Measurements from ENCODE around the gene PRPF40A. TPM values are rescaled to one million over a fixed set of nuclear protein-coding genes. Genes with fewer than 3 reads are reported as not detected.

Gene PRPF40A
- total and polyA plus RNA-seq, 9 of the 15 experiments (the other 6 are each of a cell fraction or from before 2014, with no cell fraction given) = 168 to 304 (median 264) TPM

DNA sequence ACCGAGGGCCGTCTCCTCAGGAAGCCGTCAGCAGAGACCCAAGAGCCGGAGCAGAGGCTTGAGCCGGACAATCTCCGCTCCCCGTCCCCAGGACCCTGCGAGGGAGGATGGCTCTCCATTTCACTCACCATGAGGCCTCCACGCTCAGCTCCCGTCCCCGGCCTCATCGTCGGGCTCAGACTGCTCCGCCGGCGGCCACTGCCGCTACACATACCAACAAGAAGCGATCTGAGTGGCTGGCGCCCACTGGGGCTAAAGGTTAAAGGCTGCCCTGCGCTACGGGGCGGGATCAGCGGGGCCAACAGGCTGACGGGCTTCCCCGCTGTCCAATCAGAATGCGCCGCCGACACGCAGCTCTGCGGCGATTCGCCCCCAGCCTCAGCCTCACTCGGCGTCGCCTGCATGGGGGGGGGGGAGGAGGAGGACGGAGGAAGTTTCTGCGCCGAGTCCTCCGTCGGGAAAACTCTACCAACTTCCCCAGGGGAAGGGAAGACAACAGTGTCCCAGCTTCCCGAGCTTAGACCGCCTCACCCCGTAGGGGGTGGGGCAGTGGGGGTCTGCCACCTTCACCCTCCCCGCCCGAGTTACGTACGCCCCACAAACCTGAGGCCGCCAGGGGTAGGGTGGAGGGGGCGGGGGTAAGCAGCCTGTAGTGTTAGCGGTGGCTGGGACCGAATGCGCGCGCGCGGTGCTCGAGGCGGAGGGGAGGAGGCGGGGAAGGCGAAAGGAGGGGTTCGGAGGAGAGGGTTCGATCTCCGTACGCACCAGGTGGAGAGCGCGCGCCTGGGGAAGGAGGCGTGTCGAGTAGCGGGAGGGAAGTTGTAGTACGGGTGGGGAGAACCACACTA lies at the start of gene PRPF40A (continued):
- TF ChIP-seq NFIX (CRISPR knock-in tag; IDR thresholded peaks at IDR 0.05; ENCODE audit: low read depth) = no peak
- no peak for TF ChIP-seq TCFL5 (CRISPR knock-in tag; conservative IDR thresholded peaks at IDR 0.05)
- TF ChIP-seq CBX8 (IDR thresholded peaks at IDR 0.05; ENCODE audit: borderline replicate concordance, extremely low read depth, low read depth, low read length, poor library complexity, severe bottlenecking) = no peak
- no peak for TF ChIP-seq ZNF696 (CRISPR knock-in tag; conservative IDR thresholded peaks at IDR 0.05)
- TF ChIP-seq, protein P1, sequence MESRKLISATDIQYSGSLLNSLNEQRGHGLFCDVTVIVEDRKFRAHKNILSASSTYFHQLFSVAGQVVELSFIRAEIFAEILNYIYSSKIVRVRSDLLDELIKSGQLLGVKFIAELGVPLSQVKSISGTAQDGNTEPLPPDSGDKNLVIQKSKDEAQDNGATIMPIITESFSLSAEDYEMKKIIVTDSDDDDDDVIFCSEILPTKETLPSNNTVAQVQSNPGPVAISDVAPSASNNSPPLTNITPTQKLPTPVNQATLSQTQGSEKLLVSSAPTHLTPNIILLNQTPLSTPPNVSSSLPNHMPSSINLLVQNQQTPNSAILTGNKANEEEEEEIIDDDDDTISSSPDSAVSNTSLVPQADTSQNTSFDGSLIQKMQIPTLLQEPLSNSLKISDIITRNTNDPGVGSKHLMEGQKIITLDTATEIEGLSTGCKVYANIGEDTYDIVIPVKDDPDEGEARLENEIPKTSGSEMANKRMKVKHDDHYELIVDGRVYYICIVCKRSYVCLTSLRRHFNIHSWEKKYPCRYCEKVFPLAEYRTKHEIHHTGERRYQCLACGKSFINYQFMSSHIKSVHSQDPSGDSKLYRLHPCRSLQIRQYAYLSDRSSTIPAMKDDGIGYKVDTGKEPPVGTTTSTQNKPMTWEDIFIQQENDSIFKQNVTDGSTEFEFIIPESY (CRISPR knock-in tag; IDR thresholded peaks at IDR 0.05) = no peak
- no peak for TF ChIP-seq ZNF507 (tag; conservative IDR thresholded peaks at IDR 0.05)
- TF ChIP-seq HEY1 (CRISPR knock-in tag; IDR thresholded peaks at IDR 0.05; ENCODE audit: borderline replicate concordance) = no peak
- 0 out of 2 replicates have a peak, but pooled peaks have one; percentile 73 for TF ChIP-seq DNMT1 (IDR thresholded peaks at IDR 0.05)
- TF ChIP-seq, protein P2, sequence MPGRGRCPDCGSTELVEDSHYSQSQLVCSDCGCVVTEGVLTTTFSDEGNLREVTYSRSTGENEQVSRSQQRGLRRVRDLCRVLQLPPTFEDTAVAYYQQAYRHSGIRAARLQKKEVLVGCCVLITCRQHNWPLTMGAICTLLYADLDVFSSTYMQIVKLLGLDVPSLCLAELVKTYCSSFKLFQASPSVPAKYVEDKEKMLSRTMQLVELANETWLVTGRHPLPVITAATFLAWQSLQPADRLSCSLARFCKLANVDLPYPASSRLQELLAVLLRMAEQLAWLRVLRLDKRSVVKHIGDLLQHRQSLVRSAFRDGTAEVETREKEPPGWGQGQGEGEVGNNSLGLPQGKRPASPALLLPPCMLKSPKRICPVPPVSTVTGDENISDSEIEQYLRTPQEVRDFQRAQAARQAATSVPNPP (IDR thresholded peaks at IDR 0.05; ENCODE audit: borderline replicate concordance, insufficient read depth, insufficient read length) = no peak
- TF ChIP-seq RBM34 (IDR thresholded peaks at IDR 0.05; ENCODE audit: borderline replicate concordance, insufficient read depth, low read length) = no peak
- TF ChIP-seq CHD1 (IDR thresholded peaks at IDR 0.05; ENCODE audit: low read length) = peak; percentile 19
- TF ChIP-seq PHB (CRISPR knock-in tag; IDR thresholded peaks at IDR 0.05) = no peak
- no peak for TF ChIP-seq TFAM (CRISPR knock-in tag; conservative IDR thresholded peaks at IDR 0.05)
- TF ChIP-seq MECOM (CRISPR knock-in tag; IDR thresholded peaks at IDR 0.05) = no peak
- TF ChIP-seq ZNF140 (CRISPR knock-in tag; IDR thresholded peaks at IDR 0.05) = no peak
- no peak for TF ChIP-seq BCL6 (CRISPR knock-in tag; IDR thresholded peaks at IDR 0.05)
- no peak; the same call in 1 of the 2 replicates for TF ChIP-seq STAT5A (IDR thresholded peaks at IDR 0.05; ENCODE audit: borderline replicate concordance, low read length)
- TF ChIP-seq ZNF253 (CRISPR knock-in tag; conservative IDR thresholded peaks at IDR 0.05) = no peak
- TF ChIP-seq PHB2 (IDR thresholded peaks at IDR 0.05; ENCODE audit: low read depth) = no peak
- no peak for TF ChIP-seq RUNX1 (IDR thresholded peaks at IDR 0.05; ENCODE audit: low read depth)
- TF ChIP-seq TCF7L2 (IDR thresholded peaks at IDR 0.05; ENCODE audit: low read depth, low read length) = peak; percentile 26; the same call in 1 of the 2 replicates
- TF ChIP-seq ZNF12 (CRISPR knock-in tag; IDR thresholded peaks at IDR 0.05) = no peak
- no peak for TF ChIP-seq CEBPG (CRISPR knock-in tag; IDR thresholded peaks at IDR 0.05)
- no peak for TF ChIP-seq CEBPG (tag; conservative IDR thresholded peaks at IDR 0.05 in 1 of 2, IDR thresholded peaks at IDR 0.05 in 1 of 2)
- TF ChIP-seq SIN3A (IDR thresholded peaks at IDR 0.05; ENCODE audit: borderline replicate concordance in 2 of 2, control insufficient read depth in 1 of 2, low read depth in 2 of 2, low read length in 2 of 2) = peak; percentile 40 to 47; a peak in 2 of 4 replicates
- 0 out of 2 replicates have a peak, but pooled peaks have one; percentile 57 for TF ChIP-seq ELF2 (CRISPR knock-in tag; IDR thresholded peaks at IDR 0.05)
- TF ChIP-seq HDAC2 (IDR thresholded peaks at IDR 0.05) = peak; percentile 7; the same call in 1 of the 2 replicates
